A549 (cell line): ENCODE measurements around the gene TM9SF4. TPM values are rescaled to one million over a fixed set of nuclear protein-coding genes. Genes with fewer than 3 reads are reported as not detected.
"Not testable (repeated sequence)": the region's sequence is repeated elsewhere in the genome, so short reads cannot be mapped to it uniquely, and the experiment has no call there.

Source experiments
- ATAC-seq, 2 experiments: fragments of 200-7000 bp in 1 of 2; fragments of >200 bp in 1 of 2; cut with Nextera tagmentation in 1 of 2; cut with Tn5 transposase in 1 of 2; 3 replicates each; pipeline versions ENCODE4 v1.8.0 to v1.9.1; 2018 to 2020; ENCODE audit warnings: mild to moderate bottlenecking in 1 of 2, moderate library complexity in 1 of 2
- CTCF ChIA-PET: fragments of 300-600 bp; sonication (Branson Sonifier 250); formaldehyde crosslinking; extraction: SDS; loops from one replicate; lab custom pipeline; 2021; ENCODE audit warnings: antibody characterized with exemption, inconsistent platforms; lab: Yijun Ruan, JAX
- POLR2A ChIA-PET: fragments of 350-600 bp; formaldehyde crosslinking; extraction: SDS; loops from one replicate; lab custom pipeline; 2021; ENCODE audit warnings: antibody characterized with exemption, inconsistent platforms; lab: Yijun Ruan, JAX
- DNase-seq, 2 experiments: peaks; one replicate each; pipeline versions ENCODE4 v3.0.0 to v3.0.0-alpha.2; 2011 to 2016; ENCODE audit warnings: low read depth in 1 of 2, low spot score in 1 of 2
- FAIRE-seq: peaks from 2 replicates; lab custom pipeline; 2011; peaks lifted over from hg19 to GRCh38; lab: Jason Lieb, UNC
- H3K27ac ChIP-seq, 2 experiments: fragments of >200 bp; sonication (Bioruptor Twin); formaldehyde crosslinking; 3 replicates each; pipeline ENCODE4 v1.5.1; 2016 to 2017
- H3K4me1 ChIP-seq: fragments of >200 bp; sonication (Bioruptor Twin); formaldehyde crosslinking; 3 replicates; pipeline ENCODE4 v1.6.1; 2016
- H3K4me2 ChIP-seq: fragments of >200 bp; sonication (Bioruptor Twin); formaldehyde crosslinking; 3 replicates; pipeline ENCODE4 v1.6.1; 2016
- H3K4me3 ChIP-seq: fragments of >200 bp; sonication (Bioruptor Twin); formaldehyde crosslinking; 3 replicates; pipeline ENCODE4 v1.5.1; 2016
- H3K9me3 ChIP-seq: fragments of >200 bp; sonication (Bioruptor Twin); formaldehyde crosslinking; 3 replicates; pipeline ENCODE4 v1.6.1; 2016
- BCL3 ChIP-seq: fragments of >200 bp; sonication (Bioruptor Twin); formaldehyde crosslinking; IDR thresholded peaks from 3 replicates; pipeline ENCODE4 v1.6.1; 2016
- CBX2 ChIP-seq: fragments of 200-600 bp; sonication (generic); IDR thresholded peaks from 2 replicates; pipeline ENCODE4 v1.6.1; 2016; ENCODE audit warnings: low read depth, mild to moderate bottlenecking, borderline replicate concordance
- CHD4 ChIP-seq: fragments of 200-600 bp; sonication (generic); IDR thresholded peaks from 2 replicates; pipeline ENCODE4 v1.6.1; 2016; ENCODE audit warnings: antibody characterized with exemption, mild to moderate bottlenecking, borderline replicate concordance
- ESRRA ChIP-seq: fragments of 150-350 bp; IDR thresholded peaks from 2 replicates; pipeline ENCODE4 v1.6.1; 2014; ENCODE audit warnings: mild to moderate bottlenecking, low read length, borderline replicate concordance
- FOXS1 ChIP-seq: fragments of 250-450 bp; sonication (Bioruptor Pico); IDR thresholded peaks from 2 replicates; pipeline ENCODE4 v1.5.0; 2020; ENCODE audit warnings: mild to moderate bottlenecking, moderate library complexity
- GATA3 ChIP-seq: IDR thresholded peaks from 2 replicates; pipeline ENCODE4 v1.6.1; 2012; ENCODE audit warnings: borderline replicate concordance
- HES2 ChIP-seq: fragments of >200 bp; sonication (Bioruptor Twin); formaldehyde crosslinking; IDR thresholded peaks from 2 replicates; pipeline ENCODE4 v1.6.1; 2016
- HOXB5 ChIP-seq: fragments of 250-450 bp; sonication (Bioruptor Pico); IDR thresholded peaks from 2 replicates; pipeline ENCODE4 v1.5.0; 2020; ENCODE audit warnings: mild to moderate bottlenecking, moderate library complexity
- JUN ChIP-seq, 2 experiments: fragments of >200 bp; sonication (Bioruptor Twin); formaldehyde crosslinking; IDR thresholded peaks; 2 replicates in 1 of 2; 3 replicates in 1 of 2; pipeline ENCODE4 v1.6.1; 2016 to 2017
- KDM1A ChIP-seq: fragments of 200-600 bp; sonication (generic); IDR thresholded peaks from 2 replicates; pipeline ENCODE4 v1.6.1; 2016; ENCODE audit warnings: low read depth, mild to moderate bottlenecking
- MAFK ChIP-seq: fragments of 450-650 bp; IDR thresholded peaks from 2 replicates; pipeline ENCODE4 v1.6.1; 2014; ENCODE audit not compliant: partially characterized antibody
- NR3C1 ChIP-seq: fragments of >200 bp; sonication (Bioruptor Twin); formaldehyde crosslinking; IDR thresholded peaks from 3 replicates; pipeline ENCODE4 v1.6.1; 2017
- PHF8 ChIP-seq: fragments of 200-600 bp; sonication (generic); IDR thresholded peaks from 2 replicates; pipeline ENCODE4 v1.6.1; 2016; ENCODE audit warnings: low read depth, mild to moderate bottlenecking, antibody characterized with exemption, moderate library complexity, borderline replicate concordance
- POLR2A ChIP-seq: IDR thresholded peaks from 2 replicates; pipeline ENCODE4 v1.6.1; 2012; ENCODE audit warnings: mild to moderate bottlenecking, low read length
- POLR2AphosphoS2 ChIP-seq: conservative IDR thresholded peaks from 2 replicates; pipeline ENCODE4 v1.6.1; 2012; ENCODE audit warnings: low read length, improper control_type of control experiment, inconsistent platforms
- RARB ChIP-seq: fragments of 250-450 bp; sonication (Bioruptor Pico); IDR thresholded peaks from 2 replicates; pipeline ENCODE4 v1.8.0; 2021; ENCODE audit warnings: mild to moderate bottlenecking, moderate library complexity
- RFX5 ChIP-seq: fragments of 450-650 bp; IDR thresholded peaks from 2 replicates; pipeline ENCODE4 v1.7.1; 2014; ENCODE audit warnings: antibody characterized with exemption, mild to moderate bottlenecking, moderate library complexity
- RNF2 ChIP-seq: fragments of 200-600 bp; sonication (generic); IDR thresholded peaks from 2 replicates; pipeline ENCODE4 v1.6.1; 2016; ENCODE audit warnings: low read depth, mild to moderate bottlenecking, antibody characterized with exemption, moderate library complexity, borderline replicate concordance
- WGBS: methylation state at CpG from one replicate; pipeline ENCODE4 v1.1.6; 2017; ENCODE audit errors: missing lambda C conversion rate; 5-methylcytosine and 5-hydroxymethylcytosine counted together
- polyA plus RNA-seq, 4 experiments: library from polyadenylated mRNA; depleted of rRNA in 3 of 4; stranded (reverse); fragments of >200 nt; fragmentation: RNase III in 1 of 4; extraction: RNeasy Plus Mini Kit Qiagen cat#74134 plus additional on column Dnase treatment in 1 of 4; gene quantifications; 2 replicates in 3 of 4; 3 replicates in 1 of 4; pipeline ENCODE4 v1.2.3, GENCODE V29; 2011 to 2017
- TF ChIP-seq, protein P1 (sequence below): fragments of 250-450 bp; sonication (Bioruptor Pico); IDR thresholded peaks from 2 replicates; pipeline ENCODE4 v1.5.0; 2021; ENCODE audit warnings: mild to moderate bottlenecking, moderate library complexity, borderline replicate concordance
- TF ChIP-seq, protein P2 (sequence below): fragments of 150-350 bp; IDR thresholded peaks from 2 replicates; pipeline ENCODE4 v1.6.1; 2014; ENCODE audit warnings: low read depth, mild to moderate bottlenecking, low read length

Gene TM9SF4
- polyA plus RNA-seq, 2 of the 4 experiments (the other 2 are of a cell fraction): 52.3 to 60.0 TPM

DNA sequence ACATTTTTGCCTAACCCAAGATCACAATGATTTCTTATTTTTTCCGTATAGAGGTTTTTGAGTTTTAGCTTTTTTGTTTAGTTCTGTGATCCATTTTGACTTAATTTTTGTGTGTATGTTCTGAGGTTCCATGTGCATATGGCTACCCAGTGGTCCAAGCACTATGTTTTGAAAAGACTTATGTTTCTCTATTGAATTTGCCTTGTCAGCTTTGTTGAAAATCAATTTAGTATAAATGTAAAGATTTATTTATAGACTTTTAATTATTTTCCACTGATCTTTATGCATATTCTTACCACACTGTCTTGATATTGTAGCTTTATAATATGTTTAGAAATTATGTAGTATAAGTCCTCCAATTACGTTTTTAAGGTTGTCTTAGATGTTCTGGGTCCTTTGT is 10.2 kb downstream of the TM9SF4 start:
- CTCF ChIA-PET: interaction anchor here (0.5 to 2.1 kb wide), 2 partner anchors 28 to 58 kb away, joined by 3 to 7 read pairs; no protein-coding TSS in a partner anchor

DNA sequence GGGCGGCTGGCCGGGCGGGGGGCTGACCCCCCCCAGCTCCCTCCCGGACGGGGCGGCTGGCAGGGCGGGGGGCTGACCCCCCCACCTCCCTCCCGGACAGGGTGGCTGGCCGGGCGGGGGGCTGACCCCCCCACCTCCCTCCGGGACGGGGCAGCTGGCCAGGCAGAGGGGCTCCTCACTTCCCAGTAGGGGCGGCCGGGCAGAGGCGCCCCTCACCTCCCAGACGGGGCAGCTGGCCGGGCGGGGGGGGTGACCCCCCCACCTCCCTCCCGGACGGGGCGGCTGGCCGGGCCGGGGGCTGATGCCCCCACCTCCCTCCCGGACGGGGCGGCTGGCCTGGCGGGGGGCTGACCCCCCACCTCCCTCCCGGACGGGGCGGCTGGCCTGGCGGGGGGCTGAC is 12.4 kb downstream of the TM9SF4 start:
- H3K4me3 ChIP-seq, POLR2A ChIA-PET, H3K4me1 ChIP-seq, DNase-seq, H3K9me3 ChIP-seq, CTCF ChIA-PET, H3K4me2 ChIP-seq, H3K27ac ChIP-seq, FAIRE-seq, ATAC-seq: not testable (repeated sequence)
- WGBS: no CpG with 5 or more reads among the region's 31 CpGs

More for the DNA sequence above, 10.2 kb downstream of the TM9SF4 start:
- TF ChIP-seq MAFK (peak; percentile 50), POLR2A (no peak), CBX2 (no peak)
- POLR2A ChIA-PET: no interaction called here
- no peak for DNase-seq
- H3K4me2 ChIP-seq: no peak overlapping the region
- H3K27ac ChIP-seq: no peak overlapping the region
- 84% methylated on average over 2 of the region's 2 CpGs for WGBS
- ATAC-seq: no peak
- H3K9me3 ChIP-seq: no peaks in the 10 kb centered on the region
- H3K4me1 ChIP-seq: no peaks in the 10 kb centered on the region
- no peak for FAIRE-seq
- H3K4me3 ChIP-seq: no peak overlapping the region

- ChIA-PET CTCF (interaction anchor here (0.6 to 1.1 kb wide), 4 partner anchors 30 to 300 kb away, joined by 3 to 4 read pairs (median 3); no protein-coding TSS in a partner anchor), POLR2A (no interaction called here)
Observed at GRCh38 chr20:32123088-32123487, 13.6 kb downstream of the TM9SF4 start.

More at GRCh38 chr20:32123088-32123487, 13.6 kb downstream of the TM9SF4 start:
- 88% methylated on average over 1 of the region's 4 CpGs for WGBS
- Histone ChIP-seq H3K27ac (no peak overlapping the region), H3K4me1 (no peaks in the 10 kb centered on the region), H3K9me3 (no peaks in the 10 kb centered on the region), H3K4me2 (no peak overlapping the region), H3K4me3 (no peak overlapping the region)
- no peak for DNase-seq
- no peak for TF ChIP-seq KDM1A
- no peak for TF ChIP-seq CHD4
- TF ChIP-seq, protein P1, sequence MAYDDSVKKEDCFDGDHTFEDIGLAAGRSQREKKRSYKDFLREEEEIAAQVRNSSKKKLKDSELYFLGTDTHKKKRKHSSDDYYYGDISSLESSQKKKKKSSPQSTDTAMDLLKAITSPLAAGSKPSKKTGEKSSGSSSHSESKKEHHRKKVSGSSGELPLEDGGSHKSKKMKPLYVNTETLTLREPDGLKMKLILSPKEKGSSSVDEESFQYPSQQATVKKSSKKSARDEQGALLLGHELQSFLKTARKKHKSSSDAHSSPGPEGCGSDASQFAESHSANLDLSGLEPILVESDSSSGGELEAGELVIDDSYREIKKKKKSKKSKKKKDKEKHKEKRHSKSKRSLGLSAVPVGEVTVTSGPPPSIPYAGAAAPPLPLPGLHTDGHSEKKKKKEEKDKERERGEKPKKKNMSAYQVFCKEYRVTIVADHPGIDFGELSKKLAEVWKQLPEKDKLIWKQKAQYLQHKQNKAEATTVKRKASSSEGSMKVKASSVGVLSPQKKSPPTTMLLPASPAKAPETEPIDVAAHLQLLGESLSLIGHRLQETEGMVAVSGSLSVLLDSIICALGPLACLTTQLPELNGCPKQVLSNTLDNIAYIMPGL: no peak
- TF ChIP-seq HES2: no peak
- no peak for TF ChIP-seq RARB (CRISPR knock-in tag)
- TF ChIP-seq CBX2: no peak
- TF ChIP-seq, protein P2, sequence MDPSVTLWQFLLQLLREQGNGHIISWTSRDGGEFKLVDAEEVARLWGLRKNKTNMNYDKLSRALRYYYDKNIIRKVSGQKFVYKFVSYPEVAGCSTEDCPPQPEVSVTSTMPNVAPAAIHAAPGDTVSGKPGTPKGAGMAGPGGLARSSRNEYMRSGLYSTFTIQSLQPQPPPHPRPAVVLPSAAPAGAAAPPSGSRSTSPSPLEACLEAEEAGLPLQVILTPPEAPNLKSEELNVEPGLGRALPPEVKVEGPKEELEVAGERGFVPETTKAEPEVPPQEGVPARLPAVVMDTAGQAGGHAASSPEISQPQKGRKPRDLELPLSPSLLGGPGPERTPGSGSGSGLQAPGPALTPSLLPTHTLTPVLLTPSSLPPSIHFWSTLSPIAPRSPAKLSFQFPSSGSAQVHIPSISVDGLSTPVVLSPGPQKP: no peak
- TF ChIP-seq PHF8: no peak
- TF ChIP-seq HOXB5 (CRISPR knock-in tag): no peak
- no peak for TF ChIP-seq BCL3
- TF ChIP-seq JUN (IDR thresholded peaks at IDR 0.05): no peak
- no peak for TF ChIP-seq RNF2
- no peak for TF ChIP-seq NR3C1
- no peak for TF ChIP-seq ESRRA
- no peak for TF ChIP-seq POLR2AphosphoS2
- TF ChIP-seq FOXS1: no peak
- no peak for TF ChIP-seq GATA3
- no peak for TF ChIP-seq RFX5
- FAIRE-seq: no peak
- no peak for ATAC-seq
